HEK293 (cell line): ENCODE data around the gene ZNF10.
A peak's percentile ranks its signal among the peaks of the same experiment; 100 is the strongest.

Experiments used
- CTCF ChIA-PET: fragments of 350-600 bp; formaldehyde crosslinking; extraction: SDS; loops from one replicate; lab custom pipeline; 2021; ENCODE audit warnings: antibody characterized with exemption; lab: Yijun Ruan, JAX
- POLR2A ChIA-PET: fragments of 300-600 bp; formaldehyde crosslinking; extraction: SDS; loops from one replicate; lab custom pipeline; 2020; ENCODE audit warnings: antibody characterized with exemption, inconsistent platforms; lab: Yijun Ruan, JAX
- H3K27ac ChIP-seq: fragments of 200-500 bp; sonication (Bioruptor generic); 2 replicates; pipeline ENCODE4 v1.5.1; 2014; ENCODE audit warnings: low read depth, low read length, control low read depth, inconsistent platforms; ENCODE audit errors: extremely low read depth
- H3K36me3 ChIP-seq, 2 experiments: fragments of 200-500 bp in 1 of 2; sonication (Bioruptor generic) in 1 of 2; 1 replicate in 1 of 2; 2 replicates in 1 of 2; pipeline ENCODE4 v1.5.1; 2014 to 2017; ENCODE audit warnings: inconsistent platforms in 2 of 2, low read length in 2 of 2; ENCODE audit not compliant: control insufficient read depth in 2 of 2, insufficient read depth in 1 of 2
- H3K4me1 ChIP-seq: fragments of 200-500 bp; sonication (Bioruptor generic); 2 replicates; pipeline ENCODE4 v1.5.1; 2014; ENCODE audit warnings: mild to moderate bottlenecking, low read length, inconsistent platforms; ENCODE audit not compliant: control insufficient read depth, insufficient read depth
- H3K4me3 ChIP-seq: 2 replicates; pipeline ENCODE4 v1.5.1; 2011; ENCODE audit warnings: low read depth, mild to moderate bottlenecking, control low read depth, low read length, moderate library complexity
- H3K9me3 ChIP-seq: fragments of 200-500 bp; sonication (Bioruptor generic); 2 replicates; pipeline ENCODE4 v1.5.1; 2014; ENCODE audit warnings: low read depth, low read length, inconsistent platforms; ENCODE audit not compliant: control insufficient read depth, insufficient read depth
- EGR2 ChIP-seq: fragments of 450-650 bp; formaldehyde crosslinking; IDR thresholded peaks from 2 replicates; pipeline ENCODE4 v1.5.1; 2016; ENCODE audit warnings: low read depth, missing biosample characterization, missing genetic modification characterization
- OSR2 ChIP-seq: fragments of 450-650 bp; formaldehyde crosslinking; IDR thresholded peaks from 2 replicates; pipeline ENCODE4 v1.5.1; 2016; ENCODE audit warnings: missing biosample characterization, missing genetic modification characterization
- PATZ1 ChIP-seq: fragments of 450-650 bp; formaldehyde crosslinking; IDR thresholded peaks from 2 replicates; pipeline ENCODE4 v1.5.1; 2016; ENCODE audit warnings: missing biosample characterization, missing genetic modification characterization
- PRDM2 ChIP-seq: fragments of 450-650 bp; formaldehyde crosslinking; IDR thresholded peaks from 2 replicates; pipeline ENCODE4 v1.5.1; 2016; ENCODE audit warnings: missing biosample characterization, missing genetic modification characterization, borderline replicate concordance
- ZBTB20 ChIP-seq: fragments of 450-650 bp; formaldehyde crosslinking; IDR thresholded peaks from 2 replicates; pipeline ENCODE4 v1.5.1; 2016; ENCODE audit warnings: missing biosample characterization, missing genetic modification characterization
- ZBTB6 ChIP-seq: fragments of 450-650 bp; formaldehyde crosslinking; IDR thresholded peaks from 2 replicates; pipeline ENCODE4 v1.5.1; 2017; ENCODE audit warnings: missing biosample characterization, missing genetic modification characterization
- ZBTB7A ChIP-seq: fragments of 450-650 bp; formaldehyde crosslinking; IDR thresholded peaks from 2 replicates; pipeline ENCODE4 v1.5.1; 2016; ENCODE audit warnings: low read depth, missing biosample characterization, missing genetic modification characterization
- ZNF155 ChIP-seq: fragments of 450-650 bp; formaldehyde crosslinking; IDR thresholded peaks from 2 replicates; pipeline ENCODE4 v1.5.1; 2016; ENCODE audit warnings: missing biosample characterization, missing genetic modification characterization
- ZNF184 ChIP-seq: fragments of 450-650 bp; IDR thresholded peaks from 2 replicates; pipeline ENCODE4 v1.5.1; 2018; ENCODE audit warnings: missing biosample characterization, mild to moderate bottlenecking, missing genetic modification characterization
- ZNF248 ChIP-seq: fragments of 450-650 bp; formaldehyde crosslinking; IDR thresholded peaks from 2 replicates; pipeline ENCODE4 v1.5.1; 2017; ENCODE audit warnings: missing biosample characterization, missing genetic modification characterization
- ZNF274 ChIP-seq, 2 experiments: fragments of 200-500 bp in 1 of 2; fragments of 450-650 bp in 1 of 2; sonication (Bioruptor generic) in 1 of 2; formaldehyde crosslinking in 1 of 2; IDR thresholded peaks; 2 replicates each; pipeline versions ENCODE4 v1.5.1 to v1.6.1; 2014 to 2016; ENCODE audit warnings: borderline replicate concordance in 1 of 2, inconsistent platforms in 1 of 2, low read length in 1 of 2, missing biosample characterization in 1 of 2, missing genetic modification characterization in 1 of 2
- ZNF366 ChIP-seq: fragments of 450-650 bp; formaldehyde crosslinking; conservative IDR thresholded peaks from 2 replicates; pipeline ENCODE4 v1.5.1; 2016; ENCODE audit warnings: missing biosample characterization, missing genetic modification characterization
- ZNF394 ChIP-seq: fragments of 450-650 bp; formaldehyde crosslinking; IDR thresholded peaks from 2 replicates; pipeline ENCODE4 v1.5.1; 2016; ENCODE audit warnings: missing biosample characterization, missing genetic modification characterization, mild to moderate bottlenecking, moderate library complexity, borderline replicate concordance
- ZNF416 ChIP-seq: fragments of 450-650 bp; formaldehyde crosslinking; IDR thresholded peaks from 2 replicates; pipeline ENCODE4 v1.5.1; 2016; ENCODE audit warnings: missing biosample characterization, missing genetic modification characterization
- ZNF610 ChIP-seq: fragments of 450-650 bp; formaldehyde crosslinking; IDR thresholded peaks from 2 replicates; pipeline ENCODE4 v1.5.1; 2016; ENCODE audit warnings: missing biosample characterization, missing genetic modification characterization, borderline replicate concordance
- ZNF621 ChIP-seq: fragments of 450-650 bp; formaldehyde crosslinking; IDR thresholded peaks from 2 replicates; pipeline ENCODE4 v1.5.1; 2017; ENCODE audit warnings: missing biosample characterization, missing genetic modification characterization
- ZNF654 ChIP-seq: fragments of 450-650 bp; formaldehyde crosslinking; IDR thresholded peaks from 2 replicates; pipeline ENCODE4 v1.5.1; 2016; ENCODE audit warnings: low read depth, missing biosample characterization, missing genetic modification characterization
- ZNF664 ChIP-seq: fragments of 450-650 bp; formaldehyde crosslinking; IDR thresholded peaks from 2 replicates; pipeline ENCODE4 v1.5.1; 2016; ENCODE audit warnings: missing biosample characterization, missing genetic modification characterization
- ZNF747 ChIP-seq: fragments of 450-650 bp; formaldehyde crosslinking; IDR thresholded peaks from 2 replicates; pipeline ENCODE4 v1.5.1; 2016; ENCODE audit warnings: missing biosample characterization, missing genetic modification characterization
- ZNF768 ChIP-seq: fragments of 450-650 bp; formaldehyde crosslinking; IDR thresholded peaks from 2 replicates; pipeline ENCODE4 v1.5.1; 2018; ENCODE audit warnings: missing biosample characterization, mild to moderate bottlenecking, missing genetic modification characterization
- ZNF830 ChIP-seq: fragments of 450-650 bp; IDR thresholded peaks from 2 replicates; pipeline ENCODE4 v1.5.0; 2018; ENCODE audit warnings: missing biosample characterization, missing genetic modification characterization, low read depth, mild to moderate bottlenecking, moderate library complexity
- TF ChIP-seq, protein P1 (sequence below): fragments of 450-650 bp; formaldehyde crosslinking; IDR thresholded peaks from 2 replicates; pipeline ENCODE4 v1.5.1; 2016; ENCODE audit warnings: missing biosample characterization, missing genetic modification characterization
- TF ChIP-seq, protein P2 (sequence below): fragments of 450-650 bp; formaldehyde crosslinking; IDR thresholded peaks from 2 replicates; pipeline ENCODE4 v1.5.1; 2016; ENCODE audit warnings: missing biosample characterization, missing genetic modification characterization
- TF ChIP-seq, protein P3 (sequence below): fragments of 450-650 bp; formaldehyde crosslinking; IDR thresholded peaks from 2 replicates; pipeline ENCODE4 v1.5.1; 2017; ENCODE audit warnings: missing biosample characterization, missing genetic modification characterization

The ZNF10 gene

DNA sequence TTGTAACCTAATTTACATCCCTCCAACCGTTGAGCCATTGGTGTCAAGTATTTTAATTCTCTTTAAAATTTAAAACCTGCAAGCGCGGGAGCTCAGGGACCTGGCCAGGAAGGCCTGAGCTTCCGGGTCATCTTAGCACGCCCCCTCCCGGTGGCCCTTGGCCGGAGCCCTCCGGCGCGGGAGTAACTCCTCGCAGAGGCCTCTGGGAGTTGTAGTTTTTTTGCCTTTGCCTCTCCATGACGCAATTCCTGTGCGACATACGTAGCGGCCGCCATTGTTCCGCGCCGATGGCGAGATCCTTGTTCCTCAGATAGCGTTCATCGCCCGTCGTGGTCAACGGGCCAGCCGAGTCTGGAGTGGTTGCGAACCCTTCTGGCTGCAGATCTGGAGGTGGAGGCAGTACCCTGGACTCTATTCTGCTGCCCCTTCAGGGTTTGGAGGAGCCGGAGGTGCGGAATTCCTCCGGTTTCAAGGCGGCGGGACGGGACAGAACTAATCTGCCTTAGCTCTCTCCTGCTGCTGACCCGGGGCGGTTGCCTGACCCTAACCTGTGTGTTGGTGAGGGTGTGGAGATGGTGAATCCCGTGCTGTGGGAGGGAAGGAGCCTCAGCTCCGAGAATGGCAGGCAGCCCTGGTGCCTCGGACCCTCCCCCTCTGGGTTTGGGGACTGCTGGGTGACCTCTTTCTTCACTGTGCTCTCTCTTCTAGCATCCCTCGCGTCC lies 51.0 kb downstream of the ZNF10 start, which contains the start of gene ZNF268 (continued):
- TF ChIP-seq EGR2 (tag by site-specific recombination): no peak
- TF ChIP-seq, protein P1, sequence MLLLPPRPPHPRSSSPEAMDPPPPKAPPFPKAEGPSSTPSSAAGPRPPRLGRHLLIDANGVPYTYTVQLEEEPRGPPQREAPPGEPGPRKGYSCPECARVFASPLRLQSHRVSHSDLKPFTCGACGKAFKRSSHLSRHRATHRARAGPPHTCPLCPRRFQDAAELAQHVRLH (tag by site-specific recombination): 0 out of 2 replicates have a peak, but pooled peaks have one; percentile 48
- no peak for TF ChIP-seq ZNF768
- TF ChIP-seq ZBTB7A: no peak
- TF ChIP-seq ZNF394 (tag by site-specific recombination): peak; percentile 40; the same call in 1 of the 2 replicates
- TF ChIP-seq ZNF416 (tag by site-specific recombination): no peak
- TF ChIP-seq ZNF664: no peak
- TF ChIP-seq ZNF274 (IDR thresholded peaks at IDR 0.05; ENCODE audit: low read length): no peak
- no peak for TF ChIP-seq ZNF274 (tag by site-specific recombination; IDR thresholded peaks at IDR 0.05; ENCODE audit: borderline replicate concordance)
- no peak for TF ChIP-seq ZNF747 (tag by site-specific recombination)
- no peak for TF ChIP-seq ZNF830 (tag by site-specific recombination)
- TF ChIP-seq PATZ1: 0 out of 2 replicates have a peak, but pooled peaks have one; percentile 14
- 0 out of 2 replicates have a peak, but pooled peaks have one; percentile 3 for TF ChIP-seq ZNF366
- no peak for TF ChIP-seq ZNF155 (tag by site-specific recombination)
- TF ChIP-seq ZNF248: no peak
- TF ChIP-seq ZNF654 (tag by site-specific recombination): peak; percentile 52

DNA sequence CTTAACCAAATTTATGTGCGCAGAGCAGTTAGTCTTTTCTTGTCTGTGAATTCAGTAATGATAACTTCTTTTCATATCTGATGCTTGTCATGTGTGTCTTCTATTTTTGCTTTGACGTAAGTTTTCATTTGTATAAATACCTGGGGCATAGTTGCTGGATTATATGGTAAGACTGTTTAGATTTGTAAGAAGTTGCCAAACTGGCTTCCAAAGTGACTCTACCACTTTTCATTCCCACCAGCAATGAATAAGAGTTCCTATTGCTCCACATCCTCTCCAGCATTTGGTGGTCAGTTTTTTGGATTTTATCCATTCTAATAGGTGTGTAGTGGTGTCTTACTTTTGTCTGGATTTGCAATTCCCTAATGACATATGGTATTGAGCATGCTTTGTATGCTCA lies 59.7 kb downstream of the ZNF10 start:
- CTCF ChIA-PET: no interaction called here
- Histone ChIP-seq H3K9me3 (peaks cover 2% of the 10 kb centered on the region), H3K36me3 (peaks cover 85 to 98% of the 10 kb centered on the region in 2 experiments), H3K4me3 (no peak overlapping the region), H3K4me1 (no peaks in the 10 kb centered on the region), H3K27ac (no peak overlapping the region)
- POLR2A ChIA-PET: no interaction called here
- TF ChIP-seq, protein P2, sequence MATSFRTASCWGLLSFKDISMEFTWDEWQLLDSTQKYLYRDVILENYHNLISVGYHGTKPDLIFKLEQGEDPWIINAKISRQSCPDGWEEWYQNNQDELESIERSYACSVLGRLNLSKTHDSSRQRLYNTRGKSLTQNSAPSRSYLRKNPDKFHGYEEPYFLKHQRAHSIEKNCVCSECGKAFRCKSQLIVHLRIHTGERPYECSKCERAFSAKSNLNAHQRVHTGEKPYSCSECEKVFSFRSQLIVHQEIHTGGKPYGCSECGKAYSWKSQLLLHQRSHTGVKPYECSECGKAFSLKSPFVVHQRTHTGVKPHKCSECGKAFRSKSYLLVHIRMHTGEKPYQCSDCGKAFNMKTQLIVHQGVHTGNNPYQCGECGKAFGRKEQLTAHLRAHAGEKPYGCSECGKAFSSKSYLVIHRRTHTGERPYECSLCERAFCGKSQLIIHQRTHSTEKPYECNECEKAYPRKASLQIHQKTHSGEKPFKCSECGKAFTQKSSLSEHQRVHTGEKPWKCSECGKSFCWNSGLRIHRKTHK (tag by site-specific recombination): no peak
- TF ChIP-seq OSR2 (tag by site-specific recombination) (no peak), ZBTB6 (tag by site-specific recombination) (no peak), ZBTB20 (tag by site-specific recombination) (no peak), ZNF621 (tag by site-specific recombination) (no peak), ZNF610 (tag by site-specific recombination) (no peak), PRDM2 (no peak), ZNF184 (no peak)
- TF ChIP-seq, protein P3, sequence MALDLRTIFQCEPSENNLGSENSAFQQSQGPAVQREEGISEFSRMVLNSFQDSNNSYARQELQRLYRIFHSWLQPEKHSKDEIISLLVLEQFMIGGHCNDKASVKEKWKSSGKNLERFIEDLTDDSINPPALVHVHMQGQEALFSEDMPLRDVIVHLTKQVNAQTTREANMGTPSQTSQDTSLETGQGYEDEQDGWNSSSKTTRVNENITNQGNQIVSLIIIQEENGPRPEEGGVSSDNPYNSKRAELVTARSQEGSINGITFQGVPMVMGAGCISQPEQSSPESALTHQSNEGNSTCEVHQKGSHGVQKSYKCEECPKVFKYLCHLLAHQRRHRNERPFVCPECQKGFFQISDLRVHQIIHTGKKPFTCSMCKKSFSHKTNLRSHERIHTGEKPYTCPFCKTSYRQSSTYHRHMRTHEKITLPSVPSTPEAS: no peak
